Neural progenitor cell (in vitro differentiated cells): Measurements from ENCODE around the gene CLEC7A.

Experiments used
- EZH2 ChIP-seq: fragments of 200-600 bp; sonication (generic); IDR thresholded peaks from 2 replicates; pipeline ENCODE4 v1.6.1; 2017; ENCODE audit warnings: antibody characterized with exemption, mild to moderate bottlenecking, moderate library complexity
- TF ChIP-seq, protein P1 (sequence below): fragments of 200-600 bp; sonication (generic); IDR thresholded peaks from 2 replicates; pipeline ENCODE4 v1.5.1; 2017; ENCODE audit warnings: antibody characterized with exemption, mild to moderate bottlenecking

DNA sequence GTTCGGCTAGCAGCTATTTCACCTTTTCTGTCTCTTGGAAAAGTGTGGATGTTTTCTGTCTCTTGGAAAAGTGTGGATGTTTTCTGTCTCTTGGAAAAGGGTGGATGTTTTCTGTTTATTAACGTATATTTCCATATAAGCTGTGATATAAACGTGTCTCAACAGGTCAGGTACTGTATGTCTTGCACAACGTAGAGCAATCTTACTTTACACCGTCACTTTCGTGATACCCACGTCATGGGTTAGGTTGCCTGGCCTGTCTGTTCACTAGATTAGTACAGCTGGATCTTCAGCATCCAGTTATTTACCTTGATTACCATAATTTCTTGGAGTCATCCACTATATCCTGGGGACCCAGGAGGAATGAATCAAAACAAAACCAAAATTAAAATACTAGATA, 14.1 kb downstream of the CLEC7A start:
- no peak for TF ChIP-seq EZH2
- TF ChIP-seq, protein P1, sequence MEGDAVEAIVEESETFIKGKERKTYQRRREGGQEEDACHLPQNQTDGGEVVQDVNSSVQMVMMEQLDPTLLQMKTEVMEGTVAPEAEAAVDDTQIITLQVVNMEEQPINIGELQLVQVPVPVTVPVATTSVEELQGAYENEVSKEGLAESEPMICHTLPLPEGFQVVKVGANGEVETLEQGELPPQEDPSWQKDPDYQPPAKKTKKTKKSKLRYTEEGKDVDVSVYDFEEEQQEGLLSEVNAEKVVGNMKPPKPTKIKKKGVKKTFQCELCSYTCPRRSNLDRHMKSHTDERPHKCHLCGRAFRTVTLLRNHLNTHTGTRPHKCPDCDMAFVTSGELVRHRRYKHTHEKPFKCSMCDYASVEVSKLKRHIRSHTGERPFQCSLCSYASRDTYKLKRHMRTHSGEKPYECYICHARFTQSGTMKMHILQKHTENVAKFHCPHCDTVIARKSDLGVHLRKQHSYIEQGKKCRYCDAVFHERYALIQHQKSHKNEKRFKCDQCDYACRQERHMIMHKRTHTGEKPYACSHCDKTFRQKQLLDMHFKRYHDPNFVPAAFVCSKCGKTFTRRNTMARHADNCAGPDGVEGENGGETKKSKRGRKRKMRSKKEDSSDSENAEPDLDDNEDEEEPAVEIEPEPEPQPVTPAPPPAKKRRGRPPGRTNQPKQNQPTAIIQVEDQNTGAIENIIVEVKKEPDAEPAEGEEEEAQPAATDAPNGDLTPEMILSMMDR = no peak
